22Rv1 (cell line): Measurements from ENCODE around the gene PPP1R12B.
"Not testable (repeated sequence)": the region's sequence is repeated elsewhere in the genome, so short reads cannot be mapped to it uniquely, and the experiment has no call there.

ENCODE experiments used
- CTCF ChIP-seq: fragments of 450-650 bp; IDR thresholded peaks from 2 replicates; pipeline ENCODE4 v1.5.1; 2017; ENCODE audit warnings: mild to moderate bottlenecking
- ZFX ChIP-seq: fragments of 450-650 bp; IDR thresholded peaks from 2 replicates; pipeline ENCODE4 v1.6.1; 2017; ENCODE audit warnings: antibody characterized with exemption, borderline replicate concordance

GRCh38 chr1:202380535-202380934 is 32.0 kb downstream of the PPP1R12B start:
- TF ChIP-seq CTCF = peak; percentile 26
- TF ChIP-seq ZFX = not testable (repeated sequence)
